Panc1 (cell line): ENCODE results near the gene F5. TPM values are rescaled to one million over a fixed set of nuclear protein-coding genes. Genes with fewer than 3 reads are reported as not detected.

Source experiments
- ATAC-seq: fragments of 200-7000 bp; cut with Tn5 transposase; 2 replicates; pipeline ENCODE4 v1.9.1; 2020; ENCODE audit warnings: mild to moderate bottlenecking, moderate library complexity
- BruUV-seq: library from RNA; stranded (reverse); fragments of 400-500 nt; replicated peaks from 2 replicates; lab custom pipeline; 2021; lab: Mats Ljungman, UMichigan
- CTCF ChIA-PET: fragments of 300-600 bp; sonication (Branson Sonifier 250); formaldehyde crosslinking; loops from one replicate; lab custom pipeline; 2022; ENCODE audit warnings: antibody characterized with exemption; lab: Charles Lee
- POLR2A ChIA-PET: fragments of 300-600 bp; sonication (Branson Sonifier 250); formaldehyde crosslinking; loops from one replicate; lab custom pipeline; 2022; ENCODE audit warnings: antibody characterized with exemption; lab: Charles Lee
- DNase-seq: peaks from one replicate; pipeline ENCODE4 v3.0.0-alpha.2; 2010; ENCODE audit warnings: low read depth, low spot score
- H3K27ac ChIP-seq: 2 replicates; pipeline ENCODE4 v1.5.1; 2011; ENCODE audit warnings: mild to moderate bottlenecking, low read length, inconsistent platforms
- H3K27me3 ChIP-seq: fragments of 200-500 bp; sonication (Bioruptor generic); 2 replicates; pipeline ENCODE4 v1.6.0; 2014; ENCODE audit warnings: low read length, inconsistent platforms; ENCODE audit not compliant: control insufficient read depth, insufficient read depth
- H3K36me3 ChIP-seq: fragments of 200-500 bp; sonication (Bioruptor generic); 2 replicates; pipeline ENCODE4 v1.5.1; 2014; ENCODE audit warnings: inconsistent platforms, mild to moderate bottlenecking, low read length, moderate library complexity; ENCODE audit not compliant: control insufficient read depth, insufficient read depth
- H3K4me1 ChIP-seq: 2 replicates; pipeline ENCODE4 v1.5.1; 2011; ENCODE audit warnings: inconsistent platforms, mild to moderate bottlenecking, low read length, moderate library complexity; ENCODE audit not compliant: control insufficient read depth, insufficient read depth
- H3K4me3 ChIP-seq, 2 experiments: 2 replicates each; pipeline ENCODE4 v1.5.1; 2011 to 2012; ENCODE audit warnings: low read depth in 2 of 2, low read length in 2 of 2, mild to moderate bottlenecking in 2 of 2, inconsistent platforms in 1 of 2, moderate library complexity in 1 of 2
- H3K9me3 ChIP-seq: fragments of 200-500 bp; sonication (Bioruptor generic); 2 replicates; pipeline ENCODE4 v1.5.1; 2014; ENCODE audit warnings: low read depth, mild to moderate bottlenecking, inconsistent platforms, low read length, moderate library complexity; ENCODE audit not compliant: control insufficient read depth, insufficient read depth
- POLR2AphosphoS5 ChIP-seq: IDR thresholded peaks from 2 replicates; pipeline ENCODE4 v1.6.1; 2012; ENCODE audit warnings: mild to moderate bottlenecking, low read depth, low read length, moderate library complexity
- REST ChIP-seq, 2 experiments: IDR thresholded peaks; 2 replicates each; pipeline ENCODE4 v1.6.1; 2011 to 2012; ENCODE audit warnings: low read depth in 2 of 2, control low read depth in 1 of 2, low read length in 1 of 2, mild to moderate bottlenecking in 1 of 2, moderate library complexity in 1 of 2; ENCODE audit not compliant: insufficient read depth in 1 of 2
- SIN3A ChIP-seq: IDR thresholded peaks from 2 replicates; pipeline ENCODE4 v1.6.1; 2012; ENCODE audit warnings: low read depth, mild to moderate bottlenecking, low read length, moderate library complexity, borderline replicate concordance; ENCODE audit not compliant: insufficient read depth
- TCF7L2 ChIP-seq: IDR thresholded peaks from 2 replicates; pipeline ENCODE4 v1.6.1; 2011; ENCODE audit warnings: mild to moderate bottlenecking, low read depth, low read length, inconsistent platforms
- in situ Hi-C: cut with HindIII; loops from 2 replicates; pipeline ENCODE4 v1.10.0; 2016; ENCODE audit warnings: low sequenced_read_pairs, low pct_unique_long_range_greater_than_20kb
- intact Hi-C: fragments of 100-400 bp; cut with micrococcal nuclease; formaldehyde crosslinking; loops from one replicate; pipeline ENCODE4 v1.10.0; 2022; ENCODE audit not compliant: unreplicated experiment
- total RNA-seq: library from RNA; stranded (reverse); gene quantifications from one replicate; pipeline ENCODE4 v1.2.1, GENCODE V29; 2021; ENCODE audit not compliant: unreplicated experiment
- TF ChIP-seq, protein P1 (sequence below): fragments of 450-650 bp; IDR thresholded peaks from 2 replicates; pipeline ENCODE4 v1.5.1; 2017; ENCODE audit warnings: mild to moderate bottlenecking

The F5 gene
- total RNA-seq, 1 experiment from 2014 or later = 0.08 TPM

DNA sequence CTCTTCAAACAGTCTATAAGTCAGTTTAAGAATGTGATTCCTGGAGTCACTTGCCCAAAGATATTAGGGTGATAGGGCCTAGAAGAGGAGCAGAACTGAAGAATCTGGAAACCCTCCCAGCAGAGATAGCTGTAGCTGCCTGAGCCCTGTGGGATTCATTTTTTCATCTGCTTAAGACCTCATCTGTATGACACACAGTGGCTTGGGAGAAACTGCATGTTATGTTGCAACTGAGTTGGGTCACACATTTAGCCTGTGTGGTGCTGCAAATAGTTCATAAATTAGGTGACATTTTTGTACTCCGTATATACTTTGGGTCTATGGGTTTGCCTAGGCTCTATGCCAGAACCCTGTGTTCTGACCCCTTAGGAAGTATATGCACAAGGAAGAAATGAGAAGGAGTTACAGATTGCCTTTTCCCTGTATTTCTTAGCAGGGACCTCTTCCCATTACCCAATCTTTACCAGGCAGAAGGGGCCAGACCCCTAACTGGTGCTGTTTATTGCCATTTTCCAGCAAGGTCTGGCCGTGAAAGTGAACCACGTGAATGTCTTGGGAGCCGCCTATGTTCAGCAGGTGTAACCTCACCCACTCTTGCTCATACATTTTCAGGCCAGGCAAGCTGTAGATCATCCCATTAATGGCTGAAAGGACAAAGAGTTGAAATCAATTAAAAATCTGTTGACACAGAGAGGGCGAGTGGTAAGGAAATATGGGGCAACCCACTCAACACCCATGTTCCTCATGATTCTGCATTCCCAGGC is 58.6 kb downstream of the F5 start:
- H3K9me3 ChIP-seq = no peaks in the 10 kb centered on the region
- no peaks in the 10 kb centered on the region for H3K36me3 ChIP-seq
- intact Hi-C loops (no loop called here), in situ Hi-C loops (no loop called here)
- ChIA-PET CTCF (no interaction called here), POLR2A (no interaction called here)
- peaks cover 10% of the 10 kb centered on the region for H3K27me3 ChIP-seq
- DNase-seq (no peak), ATAC-seq (no peak)
- no peak overlapping the region for H3K27ac ChIP-seq
- no peak overlapping the region for H3K4me3 ChIP-seq
- TF ChIP-seq SIN3A (no peak), TCF7L2 (no peak), REST (IDR thresholded peaks at IDR 0.05; ENCODE audit: insufficient read depth in 1 of 2, low read depth in 2 of 2, low read length in 1 of 2) (no peak), POLR2AphosphoS5 (no peak)
- TF ChIP-seq, protein P1, sequence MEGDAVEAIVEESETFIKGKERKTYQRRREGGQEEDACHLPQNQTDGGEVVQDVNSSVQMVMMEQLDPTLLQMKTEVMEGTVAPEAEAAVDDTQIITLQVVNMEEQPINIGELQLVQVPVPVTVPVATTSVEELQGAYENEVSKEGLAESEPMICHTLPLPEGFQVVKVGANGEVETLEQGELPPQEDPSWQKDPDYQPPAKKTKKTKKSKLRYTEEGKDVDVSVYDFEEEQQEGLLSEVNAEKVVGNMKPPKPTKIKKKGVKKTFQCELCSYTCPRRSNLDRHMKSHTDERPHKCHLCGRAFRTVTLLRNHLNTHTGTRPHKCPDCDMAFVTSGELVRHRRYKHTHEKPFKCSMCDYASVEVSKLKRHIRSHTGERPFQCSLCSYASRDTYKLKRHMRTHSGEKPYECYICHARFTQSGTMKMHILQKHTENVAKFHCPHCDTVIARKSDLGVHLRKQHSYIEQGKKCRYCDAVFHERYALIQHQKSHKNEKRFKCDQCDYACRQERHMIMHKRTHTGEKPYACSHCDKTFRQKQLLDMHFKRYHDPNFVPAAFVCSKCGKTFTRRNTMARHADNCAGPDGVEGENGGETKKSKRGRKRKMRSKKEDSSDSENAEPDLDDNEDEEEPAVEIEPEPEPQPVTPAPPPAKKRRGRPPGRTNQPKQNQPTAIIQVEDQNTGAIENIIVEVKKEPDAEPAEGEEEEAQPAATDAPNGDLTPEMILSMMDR = no peak
- BruUV-seq = no TSS peak
- no peaks in the 10 kb centered on the region for H3K4me1 ChIP-seq

- H3K4me1 ChIP-seq = no peaks in the 10 kb centered on the region
- ATAC-seq = no peak
- no peak overlapping the region for H3K4me3 ChIP-seq
- TF ChIP-seq SIN3A (no peak), POLR2AphosphoS5 (no peak), REST (IDR thresholded peaks at IDR 0.05; ENCODE audit: insufficient read depth in 1 of 2, low read depth in 2 of 2, low read length in 1 of 2) (no peak), TCF7L2 (no peak)
- TF ChIP-seq, protein P1 = no peak
- H3K36me3 ChIP-seq = no peaks in the 10 kb centered on the region
- peaks cover 10% of the 10 kb centered on the region for H3K27me3 ChIP-seq
- no TSS peak for BruUV-seq
- intact Hi-C loops = no loop called here
- ChIA-PET CTCF (no interaction called here), POLR2A (no interaction called here)
- DNase-seq = no peak
- no peak overlapping the region for H3K27ac ChIP-seq
- no peaks in the 10 kb centered on the region for H3K9me3 ChIP-seq
- in situ Hi-C loops = no loop called here
These were observed 59.3 kb downstream of the F5 start for GRCh38 chr1:169527001-169527400.
